Central memory CD4-positive, alpha-beta T cell (primary cell): Measurements from ENCODE around the gene FGF21.

ENCODE experiments used
- DNase-seq: peaks from one replicate; pipeline ENCODE4 v3.0.0; 2022

Gene FGF21

GRCh38 chr19:48728911-48729664 lies 26.2 kb upstream of the FGF21 start:
- no peak for DNase-seq

GRCh38 chr19:48731452-48731851 lies 23.9 kb upstream of the FGF21 start:
- DNase-seq, result no peak

- no peak for DNase-seq
Observed at GRCh38 chr19:48734625-48735024, 20.7 kb upstream of the FGF21 start.

GRCh38 chr19:48735031-48735615 lies 20.2 kb upstream of the FGF21 start:
- no peak for DNase-seq

- DNase-seq, result no peak
Observed at GRCh38 chr19:48737360-48737998, 17.8 kb upstream of the FGF21 start.

- DNase-seq, result peak; percentile 83
Observed at GRCh38 chr19:48738557-48739403, 16.5 kb upstream of the FGF21 start.

GRCh38 chr19:48739404-48740163 lies 15.7 kb upstream of the FGF21 start:
- no peak for DNase-seq

GRCh38 chr19:48740164-48740972 lies 15.0 kb upstream of the FGF21 start, which contains the start of gene RASIP1:
Gene RASIP1, minus strand, starts transcription at chr19:48740610. Its CDS starts 328 bp downstream, at chr19:48740282.
- no peak for DNase-seq

- no peak for DNase-seq
Observed at GRCh38 chr19:48741129-48741999, 14.0 kb upstream of the FGF21 start.

GRCh38 chr19:48742096-48742495 lies 13.2 kb upstream of the FGF21 start:
- no peak for DNase-seq

- peak; percentile 55 for DNase-seq
Observed at GRCh38 chr19:48745208-48745995, 9.9 kb upstream of the FGF21 start.

- DNase-seq, result no peak
Observed at GRCh38 chr19:48746110-48746509, 9.2 kb upstream of the FGF21 start.

- peak; percentile 42 for DNase-seq
Observed at GRCh38 chr19:48746738-48747575, 8.4 kb upstream of the FGF21 start, which contains the start of gene IZUMO1. Gene IZUMO1, minus strand, starts transcription at chr19:48746909. Its CDS starts 1,050 bp downstream, at chr19:48745859.

- DNase-seq, result no peak
Observed at GRCh38 chr19:48749571-48750198, 5.6 kb upstream of the FGF21 start.

GRCh38 chr19:48750351-48750750 lies 5.0 kb upstream of the FGF21 start:
- DNase-seq, result no peak

- no peak for DNase-seq
Observed at GRCh38 chr19:48750771-48751504, 4.4 kb upstream of the FGF21 start.

GRCh38 chr19:48751845-48752495 lies 3.4 kb upstream of the FGF21 start:
- DNase-seq, result no peak
